OCI-LY7 (cell line): ENCODE measurements around the gene MGST2.

Source experiments
- EZH2phosphoT487 ChIP-seq: fragments of 200-600 bp; sonication (generic); IDR thresholded peaks from 2 replicates; pipeline ENCODE4 v1.6.1; 2018; ENCODE audit warnings: low read depth, borderline replicate concordance, mild to moderate bottlenecking, mixed run types, antibody characterized with exemption, low read length, moderate library complexity, mixed read lengths
- TF ChIP-seq, protein P1 (sequence below): fragments of 200-600 bp; sonication (generic); conservative IDR thresholded peaks from 2 replicates; pipeline ENCODE4 v1.5.1; 2014; ENCODE audit warnings: mild to moderate bottlenecking, antibody characterized with exemption, low read length, moderate library complexity, mixed read lengths

DNA sequence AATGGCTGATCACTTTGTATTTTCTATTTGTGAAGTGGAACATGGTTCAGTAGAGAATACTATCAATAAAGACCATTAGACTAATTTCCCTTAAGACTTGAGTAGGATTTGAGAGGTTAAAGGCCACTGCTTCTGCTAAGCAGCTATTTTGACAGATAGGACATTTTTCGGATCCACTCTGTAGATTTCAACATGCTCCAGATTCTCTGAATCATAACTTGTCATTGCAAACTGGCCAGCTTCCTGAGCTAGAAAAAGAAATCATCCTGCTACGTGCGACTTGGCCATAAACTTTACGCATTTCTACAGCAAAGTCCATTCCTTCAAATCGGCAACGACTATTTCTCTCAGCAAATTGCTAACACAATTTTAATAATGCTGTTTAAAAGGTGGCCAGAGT is 55.2 kb downstream of the MGST2 start:
- TF ChIP-seq, protein P1, sequence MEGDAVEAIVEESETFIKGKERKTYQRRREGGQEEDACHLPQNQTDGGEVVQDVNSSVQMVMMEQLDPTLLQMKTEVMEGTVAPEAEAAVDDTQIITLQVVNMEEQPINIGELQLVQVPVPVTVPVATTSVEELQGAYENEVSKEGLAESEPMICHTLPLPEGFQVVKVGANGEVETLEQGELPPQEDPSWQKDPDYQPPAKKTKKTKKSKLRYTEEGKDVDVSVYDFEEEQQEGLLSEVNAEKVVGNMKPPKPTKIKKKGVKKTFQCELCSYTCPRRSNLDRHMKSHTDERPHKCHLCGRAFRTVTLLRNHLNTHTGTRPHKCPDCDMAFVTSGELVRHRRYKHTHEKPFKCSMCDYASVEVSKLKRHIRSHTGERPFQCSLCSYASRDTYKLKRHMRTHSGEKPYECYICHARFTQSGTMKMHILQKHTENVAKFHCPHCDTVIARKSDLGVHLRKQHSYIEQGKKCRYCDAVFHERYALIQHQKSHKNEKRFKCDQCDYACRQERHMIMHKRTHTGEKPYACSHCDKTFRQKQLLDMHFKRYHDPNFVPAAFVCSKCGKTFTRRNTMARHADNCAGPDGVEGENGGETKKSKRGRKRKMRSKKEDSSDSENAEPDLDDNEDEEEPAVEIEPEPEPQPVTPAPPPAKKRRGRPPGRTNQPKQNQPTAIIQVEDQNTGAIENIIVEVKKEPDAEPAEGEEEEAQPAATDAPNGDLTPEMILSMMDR, result no peak
- no peak for TF ChIP-seq EZH2phosphoT487
